H1 (cell line): ENCODE measurements around the gene MYOZ2. TPM values are rescaled to one million over a fixed set of nuclear protein-coding genes. Genes with fewer than 3 reads are reported as not detected.

Source experiments
- CTCF ChIA-PET: fragments of 300-600 bp; sonication (Branson Sonifier 250); formaldehyde crosslinking; loops from one replicate; lab custom pipeline; 2021; ENCODE audit not compliant: partially characterized antibody; lab: Charles Lee
- POLR2A ChIA-PET: fragments of 300-600 bp; sonication (Branson Sonifier 250); formaldehyde crosslinking; loops from one replicate; lab custom pipeline; 2021; ENCODE audit warnings: inconsistent platforms; ENCODE audit not compliant: partially characterized antibody; lab: Charles Lee
- DNase-seq, 2 experiments: peaks; one replicate each; pipeline versions ENCODE4 v3.0.0 to v3.0.0-alpha.2; 2010 to 2022; ENCODE audit warnings: low spot score in 2 of 2, low read depth in 1 of 2, mixed read lengths in 1 of 2
- FAIRE-seq: peaks from 2 replicates; lab custom pipeline; 2011; peaks lifted over from hg19 to GRCh38; lab: Jason Lieb, UNC
- H2AFZ ChIP-seq: 2 replicates; pipeline ENCODE4 v1.8.1; 2012; ENCODE audit warnings: low read length, inconsistent platforms
- H2AK5ac ChIP-seq: 2 replicates; pipeline ENCODE4 v1.6.1; 2013; ENCODE audit warnings: low read depth, low read length
- H2BK120ac ChIP-seq: replicated peaks from 2 replicates; pipeline ENCODE3; 2013; ENCODE audit warnings: low read depth, low read length, inconsistent platforms
- H2BK12ac ChIP-seq: 2 replicates; pipeline ENCODE4 v1.6.1; 2013; ENCODE audit warnings: low read depth, low read length
- H2BK15ac ChIP-seq: 2 replicates; pipeline ENCODE4 v1.6.1; 2013; ENCODE audit warnings: low read length
- H2BK20ac ChIP-seq: 2 replicates; pipeline ENCODE4 v1.6.1; 2013; ENCODE audit warnings: low read length
- H2BK5ac ChIP-seq: 2 replicates; pipeline ENCODE4 v1.6.1; 2013; ENCODE audit warnings: low read depth, low read length
- H3K14ac ChIP-seq: 2 replicates; pipeline ENCODE4 v1.6.1; 2013; ENCODE audit warnings: inconsistent platforms; ENCODE audit not compliant: insufficient read length
- H3K18ac ChIP-seq: 2 replicates; pipeline ENCODE4 v1.6.1; 2013; ENCODE audit warnings: low read length; ENCODE audit errors: extremely low read depth
- H3K23ac ChIP-seq: 2 replicates; pipeline ENCODE4 v1.6.1; 2013; ENCODE audit warnings: inconsistent platforms; ENCODE audit not compliant: insufficient read length
- H3K23me2 ChIP-seq: 2 replicates; pipeline ENCODE4 v1.6.1; 2013; ENCODE audit warnings: low read depth, low read length
- H3K27ac ChIP-seq: 2 replicates; pipeline ENCODE4 v1.6.1; 2011; ENCODE audit warnings: low read depth, low read length, inconsistent platforms
- H3K27me3 ChIP-seq, 4 experiments: replicated peaks in 1 of 4; 1 replicate in 1 of 4; 2 replicates in 3 of 4; pipeline versions ENCODE4 v1.6.1 to v1.8.1; 2011 to 2013; ENCODE audit warnings: low read length in 3 of 4, mild to moderate bottlenecking in 3 of 4, inconsistent platforms in 2 of 4, mixed read lengths in 2 of 4, moderate library complexity in 1 of 4; ENCODE audit not compliant: control insufficient read depth in 3 of 4, insufficient read depth in 3 of 4; ENCODE audit errors: extremely low read depth in 1 of 4
- H3K36me3 ChIP-seq, 4 experiments: 2 replicates each; pipeline versions ENCODE4 v1.6.1 to v1.8.1; 2011 to 2013; ENCODE audit warnings: mild to moderate bottlenecking in 4 of 4, low read length in 3 of 4, moderate library complexity in 2 of 4, control low read depth in 1 of 4, inconsistent platforms in 1 of 4; ENCODE audit not compliant: insufficient read depth in 4 of 4, control insufficient read depth in 2 of 4
- H3K4ac ChIP-seq: replicated peaks from 2 replicates; pipeline ENCODE3; 2013; ENCODE audit warnings: low read length, low read depth, mixed read lengths, inconsistent platforms; ENCODE audit not compliant: insufficient read length
- H3K4me1 ChIP-seq, 4 experiments: replicated peaks in 1 of 4; 1 replicate in 1 of 4; 2 replicates in 3 of 4; pipeline versions ENCODE4 v1.6.1 to v1.8.1; 2011 to 2013; ENCODE audit warnings: low read length in 3 of 4, inconsistent platforms in 2 of 4, mixed read lengths in 1 of 4; ENCODE audit not compliant: insufficient read depth in 4 of 4, control insufficient read depth in 3 of 4
- H3K4me2 ChIP-seq, 2 experiments: 2 replicates each; pipeline versions ENCODE4 v1.6.1 to v1.8.1; 2011 to 2013; ENCODE audit warnings: low read depth in 2 of 2, low read length in 2 of 2, control low read depth in 1 of 2, inconsistent platforms in 1 of 2, mild to moderate bottlenecking in 1 of 2; ENCODE audit not compliant: insufficient read depth in 1 of 2
- H3K4me3 ChIP-seq, 4 experiments: fragments of 200-600, 300-600 bp in 1 of 4; sonication (generic), shearing (Covaris generic), sonication (Bioruptor Twin) in 1 of 4; 2 replicates each; pipeline versions ENCODE4 v1.5.1 to v1.8.1; 2011 to 2016; ENCODE audit warnings: low read length in 4 of 4, low read depth in 3 of 4, control low read depth in 2 of 4, inconsistent platforms in 2 of 4, mild to moderate bottlenecking in 2 of 4, mixed read lengths in 1 of 4, moderate library complexity in 1 of 4; ENCODE audit not compliant: insufficient read depth in 2 of 4; ENCODE audit errors: extremely low read depth in 1 of 4
- H3K56ac ChIP-seq: replicated peaks from 2 replicates; pipeline ENCODE3; 2013; ENCODE audit warnings: low read depth, mild to moderate bottlenecking, mixed read lengths, low read length, inconsistent platforms; ENCODE audit not compliant: insufficient read length
- H3K79me1 ChIP-seq: 2 replicates; pipeline ENCODE4 v1.6.1; 2013; ENCODE audit warnings: low read depth, low read length, control low read depth
- H3K79me2 ChIP-seq, 2 experiments: 2 replicates each; pipeline versions ENCODE4 v1.6.1 to v1.8.1; 2012 to 2013; ENCODE audit warnings: low read length in 2 of 2, mild to moderate bottlenecking in 2 of 2, inconsistent platforms in 1 of 2; ENCODE audit not compliant: insufficient read depth in 2 of 2, control insufficient read depth in 1 of 2
- H3K9ac ChIP-seq, 4 experiments: replicated peaks in 1 of 4; 1 replicate in 1 of 4; 2 replicates in 3 of 4; pipeline versions ENCODE4 v1.6.1 to v1.8.1; 2011 to 2013; ENCODE audit warnings: low read depth in 3 of 4, low read length in 3 of 4, control low read depth in 2 of 4, mild to moderate bottlenecking in 2 of 4, moderate library complexity in 2 of 4, inconsistent platforms in 1 of 4; ENCODE audit errors: extremely low read depth in 1 of 4
- H3K9me3 ChIP-seq, 2 experiments: 2 replicates each; pipeline versions ENCODE4 v1.6.1 to v1.8.1; 2012 to 2013; ENCODE audit warnings: mild to moderate bottlenecking in 2 of 2, moderate library complexity in 2 of 2, control low read depth in 1 of 2, inconsistent platforms in 1 of 2, low read depth in 1 of 2, low read length in 1 of 2, mixed read lengths in 1 of 2; ENCODE audit not compliant: insufficient read depth in 2 of 2
- H4K20me1 ChIP-seq, 2 experiments: replicated peaks in 1 of 2; 2 replicates each; pipeline versions ENCODE3 to v1.8.1; 2011 to 2013; ENCODE audit warnings: inconsistent platforms in 2 of 2, low read length in 2 of 2, mild to moderate bottlenecking in 1 of 2; ENCODE audit not compliant: insufficient read depth in 2 of 2, control insufficient read depth in 1 of 2
- H4K5ac ChIP-seq: 2 replicates; pipeline ENCODE4 v1.6.1; 2013; ENCODE audit warnings: low read length, low read depth, mixed read lengths, inconsistent platforms; ENCODE audit not compliant: insufficient read length
- H4K8ac ChIP-seq: 2 replicates; pipeline ENCODE4 v1.8.0; 2013; ENCODE audit warnings: mild to moderate bottlenecking, moderate library complexity, low read length, inconsistent platforms; ENCODE audit not compliant: insufficient read depth; ENCODE audit errors: extremely low read depth
- H4K91ac ChIP-seq: replicated peaks from 2 replicates; pipeline ENCODE3; 2013; ENCODE audit warnings: low read length, mixed read lengths, inconsistent platforms; ENCODE audit not compliant: insufficient read length
- CBX8 ChIP-seq: fragments of 300-800, 300-1000 bp; sonication (generic); IDR thresholded peaks from 2 replicates; pipeline ENCODE4 v1.7.1; 2016; ENCODE audit warnings: low read depth, low read length, borderline replicate concordance
- WGBS, 2 experiments: shearing (Covaris generic) in 1 of 2; methylation state at CpG; one replicate each; pipeline versions ENCODE4 v1.1.6 to v1.1.7; 2013 to 2015; ENCODE audit warnings: low lambda C conversion rate in 2 of 2, mixed read lengths in 2 of 2, inconsistent platforms in 1 of 2, low coverage in 1 of 2, missing lambda C conversion rate in 1 of 2; ENCODE audit not compliant: insufficient replicate concordance in 2 of 2, insufficient coverage in 1 of 2, insufficient read length in 1 of 2; ENCODE audit errors: extremely low coverage in 1 of 2, missing lambda C conversion rate in 1 of 2; 5-methylcytosine and 5-hydroxymethylcytosine counted together
- polyA plus RNA-seq, 7 experiments: library from polyadenylated mRNA; depleted of rRNA in 3 of 7; stranded (reverse) in 5 of 7; unstranded in 2 of 7; fragments of >200 nt in 5 of 7; fragments of 200-250 nt in 2 of 7; gene quantifications; 1 replicate in 5 of 7; 2 replicates in 1 of 7; 4 replicates in 1 of 7; pipeline versions ENCODE4 v1.2.1 to v1.2.3, GENCODE V29; 2011 to 2013; ENCODE audit warnings: missing spikeins in 2 of 7, mixed read lengths in 2 of 7
- total RNA-seq: library from RNA; stranded (reverse); fragmentation: NEBNext Ultra II Directional; extraction: Animal tissue kit (Norgen Biotek cat#: 25700); gene quantifications from 2 replicates; pipeline ENCODE4 v1.2.1, GENCODE V29; 2021

MYOZ2 gene
- total and polyA plus RNA-seq, 2 of the 8 experiments (the other 6 are each of a cell fraction or from before 2014, with no cell fraction given): not detected

GRCh38 chr4:119110121-119110520, 25.5 kb upstream of the MYOZ2 start:
- Histone ChIP-seq H3K36me3 (no peaks in the 10 kb centered on the region), H2BK12ac (no peak overlapping the region), H4K5ac (no peak overlapping the region), H3K18ac (no peak overlapping the region), H2AK5ac (no peak overlapping the region), H3K23me2 (no peaks in the 10 kb centered on the region), H3K27ac (no peak overlapping the region), H4K91ac (no peak overlapping the region), H3K4me1 (no peaks in the 10 kb centered on the region), H3K4me2 (no peak overlapping the region), H2BK20ac (no peak overlapping the region), H2BK120ac (no peak overlapping the region), H3K79me1 (no peaks in the 10 kb centered on the region), H3K79me2 (no peaks in the 10 kb centered on the region), H3K4ac (no peak overlapping the region), H3K4me3 (no peak overlapping the region), H3K9me3 (no peaks in the 10 kb centered on the region), H3K9ac (no peak overlapping the region), H3K27me3 (no peaks in the 10 kb centered on the region), H3K56ac (no peak overlapping the region), H2AFZ (no peak overlapping the region), H3K14ac (no peak overlapping the region), H4K20me1 (no peaks in the 10 kb centered on the region), H2BK5ac (no peak overlapping the region), H2BK15ac (no peak overlapping the region), H3K23ac (no peak overlapping the region), H4K8ac (no peak overlapping the region)
- ChIA-PET CTCF (interaction anchor here (0.6 to 1.2 kb wide), 2 partner anchors 11 to 1867 kb away, joined by 3 to 5 read pairs; no protein-coding TSS in a partner anchor), POLR2A (no interaction called here)
- no peak for TF ChIP-seq CBX8
- DNase-seq (no peak), FAIRE-seq (no peak)
- WGBS, 2 experiments: 97% methylated on average over 2 of the region's 2 CpGs; no CpG with 5 or more reads in 1 of the 2 experiments
